GM19468 (cell line): ENCODE results near the gene CCDC92B.
"Not testable (repeated sequence)": the region's sequence is repeated elsewhere in the genome, so short reads cannot be mapped to it uniquely, and the experiment has no call there.

Experiments
- ATAC-seq: cut with Tn5 transposase; IDR thresholded peaks from one replicate; pipeline ENCODE4 v1.9.1; 2021; ENCODE audit warnings: mild to moderate bottlenecking, moderate library complexity, moderate number of reproducible peaks; ENCODE audit not compliant: unreplicated experiment; ENCODE audit errors: extremely low read depth

Gene CCDC92B

GRCh38 chr17:2705263-2705662 is 44.2 kb downstream of the CCDC92B start:
- ATAC-seq, result no peak

DNA sequence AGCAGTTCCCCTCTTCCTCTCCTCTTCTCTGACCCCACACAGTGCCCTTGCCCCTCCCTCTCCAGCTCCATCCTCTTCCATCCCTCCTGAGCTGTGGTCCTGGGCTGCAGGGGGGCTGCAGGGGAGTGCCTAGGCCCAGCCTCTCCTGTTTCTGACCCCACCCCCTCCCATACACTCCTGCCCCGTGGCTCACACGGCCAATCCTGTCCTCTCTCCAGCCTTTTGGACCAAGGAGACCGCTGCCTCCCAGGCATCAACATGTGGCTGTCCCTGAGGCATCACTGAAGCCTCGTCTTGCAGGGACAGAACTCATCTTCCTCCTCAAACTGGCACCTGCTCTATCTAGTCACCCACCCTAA is 44.6 kb downstream of the CCDC92B start:
- ATAC-seq, result no peak

- no peak for ATAC-seq
Observed at GRCh38 chr17:2704031-2704889, 45.2 kb downstream of the CCDC92B start.

DNA sequence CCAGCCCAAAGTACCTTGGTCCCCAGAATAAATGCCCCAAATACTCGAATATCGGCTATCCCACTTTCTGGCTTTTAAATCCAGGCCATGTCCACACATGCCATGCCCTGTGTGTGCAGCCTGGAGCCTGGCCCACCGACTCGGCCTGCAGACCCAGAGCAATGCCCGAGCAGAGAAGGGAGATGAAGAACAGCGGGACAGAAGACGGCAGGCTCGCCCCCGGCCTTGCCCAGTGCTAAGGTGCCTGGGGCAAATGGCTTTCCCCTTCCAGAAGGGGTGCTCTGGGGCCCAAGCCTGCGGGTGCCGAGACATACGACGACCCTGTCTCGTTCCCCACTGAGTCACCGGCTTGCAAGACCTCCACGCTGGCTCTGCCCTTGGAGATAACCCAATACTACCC is 45.8 kb downstream of the CCDC92B start:
- no peak for ATAC-seq

DNA sequence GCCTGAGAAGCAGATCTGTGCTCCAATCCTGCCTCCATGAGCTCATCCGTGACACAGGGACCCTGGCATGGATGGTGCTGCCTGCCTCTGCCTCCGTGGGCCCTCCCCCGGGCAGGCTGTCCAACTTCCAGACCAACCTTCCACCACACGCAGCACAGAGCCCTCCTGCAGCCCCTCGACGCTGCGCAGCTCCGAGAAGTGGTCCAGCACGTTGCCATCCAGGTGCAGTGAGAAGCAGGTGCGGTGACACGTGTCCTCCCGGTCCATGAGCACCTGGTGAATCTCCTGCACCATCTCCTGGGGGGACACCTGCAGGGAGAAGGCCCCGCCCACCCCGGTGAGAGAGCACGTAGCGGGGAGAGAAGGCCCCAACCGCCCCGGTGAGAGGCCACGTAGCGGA is 46.3 kb downstream of the CCDC92B start:
- no peak for ATAC-seq

GRCh38 chr17:2701996-2702741 is 47.3 kb downstream of the CCDC92B start:
- no peak for ATAC-seq

- no peak for ATAC-seq
Observed at GRCh38 chr17:2701161-2701995, 48.1 kb downstream of the CCDC92B start.

GRCh38 chr17:2700491-2701141 is 48.8 kb downstream of the CCDC92B start:
- ATAC-seq, result no peak

- no peak for ATAC-seq
Observed at GRCh38 chr17:2700030-2700490, 49.4 kb downstream of the CCDC92B start.

DNA sequence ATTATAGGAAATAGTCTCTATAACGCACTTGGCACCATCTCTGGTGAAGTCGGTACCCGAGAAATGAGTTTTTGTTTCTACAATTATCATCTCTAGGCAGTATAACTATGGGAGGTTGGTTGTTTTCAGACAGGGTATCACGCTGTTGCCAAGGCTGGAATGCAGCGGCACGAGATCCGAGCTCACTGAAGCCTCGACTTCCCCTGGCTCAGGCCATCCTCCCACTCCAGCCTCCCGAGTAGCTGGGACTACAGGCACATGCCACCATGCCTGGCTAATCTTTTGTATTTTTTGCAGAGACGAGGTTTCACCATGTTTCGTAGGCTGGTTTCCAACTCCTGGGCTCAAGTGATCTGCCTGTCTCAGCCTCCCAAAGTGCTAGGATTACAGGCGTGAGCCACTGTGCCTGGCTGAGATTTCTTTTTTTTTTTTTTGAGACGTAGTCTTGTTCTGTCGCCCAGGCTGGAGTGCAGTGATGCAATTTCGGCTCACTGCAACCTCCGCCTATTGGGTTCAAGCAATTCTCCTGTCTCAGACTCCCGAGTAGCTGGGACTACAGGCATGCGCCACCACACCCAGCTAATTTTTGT is 50.1 kb downstream of the CCDC92B start:
- ATAC-seq, result not testable (repeated sequence)

DNA sequence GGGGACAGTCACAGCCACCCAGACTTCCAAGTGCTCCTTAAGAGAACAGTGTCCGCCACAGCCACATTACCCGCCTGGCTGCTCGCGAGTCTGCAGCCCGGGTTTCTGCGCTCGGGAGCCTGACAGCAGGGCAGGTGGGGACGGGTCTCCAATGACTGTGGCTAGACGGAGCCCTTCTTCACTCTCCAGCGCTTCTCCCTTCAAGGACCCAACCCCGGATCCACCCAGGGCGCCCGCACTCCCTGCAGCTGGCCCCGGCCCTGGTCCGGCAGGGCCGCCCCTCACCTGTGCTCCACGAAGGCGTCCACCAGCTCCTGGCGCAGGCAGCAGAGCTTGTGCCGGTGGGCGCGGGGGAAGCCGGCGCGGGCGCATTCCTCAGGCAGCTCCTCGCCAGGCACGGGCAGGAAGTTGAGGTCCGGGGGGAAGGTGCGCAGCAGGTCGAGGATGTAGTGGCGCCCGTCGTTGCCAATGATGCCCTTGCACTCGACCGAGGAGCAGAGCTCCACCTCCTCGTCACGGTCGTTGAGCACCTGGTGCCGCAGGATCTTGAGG is 51.8 kb downstream of the CCDC92B start:
- no peak for ATAC-seq

DNA sequence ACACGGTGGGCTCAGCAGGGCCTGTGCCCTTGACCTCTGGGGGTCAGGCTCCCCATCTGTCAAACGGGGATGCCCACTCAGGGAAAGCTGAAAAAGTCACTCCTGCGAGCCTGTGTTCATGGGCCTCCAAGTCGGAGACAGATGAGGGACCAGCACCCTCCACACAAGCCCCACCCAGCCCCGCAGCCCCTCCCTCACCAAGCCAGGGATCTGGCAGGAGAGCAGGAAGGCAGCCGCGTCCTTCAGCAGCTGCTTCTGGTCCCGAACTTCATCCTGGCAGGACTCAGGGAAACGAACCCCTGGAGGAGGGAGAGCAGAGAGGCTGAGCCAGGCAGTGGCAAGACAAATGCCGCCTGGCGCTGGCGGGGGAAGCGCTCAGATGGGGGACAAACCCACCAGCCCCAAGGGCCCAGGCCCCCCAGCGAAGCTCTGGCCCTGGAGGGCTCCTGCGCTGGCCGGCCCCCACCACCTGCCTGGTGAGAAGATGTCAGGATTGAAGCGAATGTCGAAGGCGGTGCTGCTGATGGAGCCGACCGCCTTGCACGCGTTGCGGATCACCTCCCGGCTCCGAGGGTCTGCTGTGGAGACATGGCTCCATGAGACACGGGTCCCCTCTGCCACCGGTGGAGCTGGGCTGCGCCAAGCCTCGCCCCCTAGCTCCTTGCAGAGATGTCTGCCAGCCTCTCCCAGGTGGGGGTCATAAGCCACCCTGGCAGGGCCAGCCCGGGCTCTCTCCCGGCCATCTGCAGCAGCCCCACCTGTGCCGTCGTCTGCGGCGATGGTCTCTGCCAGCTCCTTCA is 53.3 kb downstream of the CCDC92B start:
- no peak for ATAC-seq

GRCh38 chr17:2695243-2695960 is 54.0 kb downstream of the CCDC92B start:
- ATAC-seq, result no peak

- no peak for ATAC-seq
Observed at GRCh38 chr17:2694381-2695242, 54.8 kb downstream of the CCDC92B start.

DNA sequence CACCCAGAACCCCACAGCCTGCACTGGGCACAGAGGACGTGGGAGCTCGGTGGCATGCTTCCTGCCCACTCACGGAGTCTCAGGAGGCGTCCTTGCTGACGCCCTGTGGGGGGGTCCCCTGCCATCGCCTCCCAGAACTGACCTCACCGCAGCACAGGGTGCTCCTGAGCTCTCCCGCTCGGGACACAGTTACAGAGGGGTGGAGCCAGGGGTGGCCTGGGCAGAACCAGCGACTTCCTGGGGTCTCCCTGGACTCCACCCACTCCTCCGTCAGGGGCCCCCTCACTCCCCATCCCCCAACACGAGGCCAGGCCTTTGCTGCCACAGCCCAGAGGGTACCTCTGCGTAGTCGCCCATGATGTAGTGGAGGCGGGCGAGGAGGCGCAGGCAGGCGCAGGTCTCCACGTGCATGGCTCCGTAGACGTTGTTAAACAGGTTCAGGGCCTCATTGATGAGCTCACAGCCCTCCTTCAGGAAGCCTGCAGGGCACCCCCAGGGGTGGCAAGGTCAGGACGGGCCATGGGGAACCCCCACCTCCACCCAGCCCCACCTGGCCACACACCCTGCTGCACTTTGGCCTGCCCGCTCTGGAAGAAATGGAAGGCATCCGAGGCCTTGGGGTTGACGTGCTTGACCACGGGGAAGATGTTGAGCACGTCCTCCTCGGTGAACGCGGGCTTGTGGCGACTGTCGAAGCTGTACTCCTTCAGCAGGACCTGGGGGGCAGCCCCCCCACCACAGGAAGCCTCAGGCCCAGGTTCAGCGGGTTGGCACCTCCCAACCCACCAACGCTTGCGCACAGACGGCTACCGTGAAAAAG is 55.7 kb downstream of the CCDC92B start:
- ATAC-seq, result no peak

DNA sequence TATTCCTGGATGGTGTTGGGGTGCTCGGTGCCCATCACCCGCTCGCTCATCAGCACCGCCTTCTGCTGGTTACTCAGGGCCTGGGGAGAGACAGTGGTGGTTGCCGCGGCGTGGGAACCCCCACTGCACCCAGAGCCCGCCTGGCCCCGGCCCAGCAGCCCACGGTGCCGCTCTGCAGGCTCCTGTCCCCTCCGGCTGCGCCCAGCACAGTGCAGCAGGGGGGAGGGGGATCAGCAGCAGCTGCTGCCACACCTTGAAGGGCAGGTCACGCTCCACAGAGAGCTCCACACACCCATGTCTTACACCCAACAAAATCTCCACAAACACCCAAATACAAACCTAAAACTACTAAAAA is 56.7 kb downstream of the CCDC92B start:
- ATAC-seq, result no peak
